Measurements from ENCODE around the gene SGIP1.
"Not testable (repeated sequence)": the region's sequence is repeated elsewhere in the genome, so short reads cannot be mapped to it uniquely, and the experiment has no call there.

Gene SGIP1

GRCh38 chr1:66553846-66554245, 19.9 kb downstream of the SGIP1 start:
- no peak for DNase-seq (ENCODE audit: low read depth in 2 of 2)

DNA sequence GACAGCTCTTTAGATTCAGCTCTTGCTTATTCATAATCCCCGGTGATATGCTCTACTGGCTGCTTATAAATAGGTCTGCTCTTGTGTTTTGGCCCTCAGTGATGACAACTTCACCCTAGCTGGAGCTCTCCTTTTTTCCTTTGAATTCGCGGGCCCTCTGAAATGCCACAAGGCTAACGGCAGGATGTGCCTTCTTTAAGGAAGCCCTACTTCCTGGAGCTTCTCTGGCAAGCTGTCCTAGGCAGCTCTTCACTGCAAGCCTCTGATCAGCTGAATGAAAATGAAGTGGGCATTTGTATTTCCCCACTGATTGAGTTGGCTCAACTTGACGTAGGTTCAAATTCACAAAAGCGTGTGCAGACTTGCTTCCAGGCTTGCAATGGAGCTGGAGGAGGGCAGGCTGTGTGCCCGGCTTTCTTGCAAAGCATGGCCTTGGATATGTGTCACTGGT, 22.2 kb downstream of the SGIP1 start:
- DNase-seq (ENCODE audit: low read depth in 2 of 2), result no peak

GRCh38 chr1:66557157-66557556, 23.2 kb downstream of the SGIP1 start:
- DNase-seq (ENCODE audit: low read depth in 2 of 2), result no peak

GRCh38 chr1:66559517-66559916, 25.6 kb downstream of the SGIP1 start:
- DNase-seq (ENCODE audit: low read depth in 2 of 2), result no peak

GRCh38 chr1:66562561-66562960, 28.6 kb downstream of the SGIP1 start:
- DNase-seq (ENCODE audit: low read depth in 2 of 2), result no peak

- DNase-seq (ENCODE audit: low read depth in 2 of 2), result no peak
These were observed 29.3 kb downstream of the SGIP1 start for GRCh38 chr1:66563094-66563800.

DNA sequence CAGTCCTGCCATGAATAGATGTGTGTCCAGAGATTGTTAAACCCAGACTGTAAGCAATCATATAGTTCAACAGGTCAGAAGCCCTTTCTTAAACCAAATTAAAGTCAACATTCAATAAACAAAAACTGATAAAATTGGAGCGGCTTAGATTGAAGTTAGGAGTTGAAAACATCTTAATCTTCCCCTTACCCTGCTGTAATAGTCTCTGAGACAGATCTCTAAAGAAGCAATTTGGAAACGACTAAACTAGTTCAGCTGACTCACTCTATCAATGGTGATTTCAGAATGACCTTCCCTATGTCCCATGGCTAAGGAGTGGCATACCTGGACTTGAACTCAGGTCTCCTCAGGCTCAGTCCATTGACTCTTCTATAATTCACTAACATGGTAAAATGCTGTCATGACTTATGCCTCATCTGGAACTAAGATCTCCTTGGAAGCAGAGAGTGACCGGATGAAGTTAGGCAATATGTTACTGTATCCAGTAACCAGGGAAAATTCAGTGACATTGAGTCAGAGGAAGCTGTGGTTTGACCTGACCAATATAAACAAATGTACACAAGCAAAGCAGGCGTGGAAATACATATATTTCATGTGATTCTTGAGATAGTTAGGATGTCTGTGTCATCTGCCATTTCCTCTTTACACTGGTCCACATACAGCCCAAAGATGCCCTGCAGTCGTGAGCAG, 30.1 kb downstream of the SGIP1 start:
- DNase-seq (ENCODE audit: low read depth in 2 of 2), result no peak

DNA sequence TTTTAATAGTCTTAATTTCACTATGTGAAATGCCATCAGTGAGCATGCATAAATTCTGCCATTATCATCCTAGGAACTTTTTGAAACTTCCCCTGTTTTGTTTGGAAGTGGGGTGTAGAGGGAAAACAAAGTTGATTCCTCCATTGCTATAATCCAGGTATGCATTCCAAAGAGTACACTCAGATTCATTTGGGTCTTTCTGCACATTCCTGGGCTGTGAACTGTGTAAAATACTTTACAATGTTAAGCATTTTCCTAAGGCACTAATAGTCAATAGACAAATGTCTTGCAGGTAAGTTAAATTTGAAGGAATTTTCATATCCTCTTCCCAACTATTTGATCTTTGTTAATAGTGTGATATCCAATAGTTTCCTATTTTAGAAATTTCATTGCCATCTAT, 36.2 kb downstream of the SGIP1 start:
- DNase-seq (ENCODE audit: low read depth in 2 of 2), result no peak

- DNase-seq (ENCODE audit: low read depth in 2 of 2), result no peak
These were observed 37.8 kb downstream of the SGIP1 start for GRCh38 chr1:66571789-66572188.

DNA sequence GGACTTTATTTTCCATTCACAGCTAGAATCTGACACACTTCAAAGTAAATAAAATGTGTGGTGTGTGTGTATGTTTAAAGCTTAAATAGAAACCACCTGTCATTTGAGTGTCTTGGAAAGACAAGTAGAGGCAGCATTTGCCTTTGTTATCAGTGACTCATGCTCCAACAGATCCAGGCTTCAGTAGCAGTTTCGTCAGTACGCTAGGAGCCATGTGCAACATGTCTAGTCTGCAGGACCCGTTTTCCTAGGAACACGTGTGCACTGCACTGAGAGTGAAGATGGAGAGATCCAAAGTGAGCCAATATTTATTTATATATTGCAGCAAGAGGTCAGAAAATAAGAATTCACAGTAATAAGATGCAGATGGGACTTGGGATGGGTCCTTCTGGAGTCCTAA, 41.8 kb downstream of the SGIP1 start:
- DNase-seq (ENCODE audit: low read depth in 2 of 2), result no peak

DNA sequence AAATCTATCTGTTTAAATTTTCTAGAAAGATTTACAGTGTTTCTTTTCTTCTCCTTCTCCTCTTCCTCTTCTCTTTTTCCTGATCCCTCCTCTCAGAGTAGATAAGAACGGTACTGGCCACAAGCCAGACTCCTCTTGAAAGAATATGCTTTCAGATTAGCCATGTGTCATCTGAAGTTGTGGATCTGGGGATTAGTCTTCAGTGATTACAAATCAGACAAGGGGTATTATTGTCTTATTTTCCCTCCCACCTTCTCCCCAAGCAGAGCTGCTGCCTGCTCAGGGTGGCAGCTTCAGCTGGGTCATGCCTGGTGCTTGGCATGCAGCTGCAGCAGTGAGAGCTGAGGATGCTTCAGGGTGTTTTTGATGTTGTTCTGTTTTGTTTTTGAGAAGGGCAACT, 42.7 kb downstream of the SGIP1 start:
- no peak for DNase-seq (ENCODE audit: low read depth in 2 of 2)

DNA sequence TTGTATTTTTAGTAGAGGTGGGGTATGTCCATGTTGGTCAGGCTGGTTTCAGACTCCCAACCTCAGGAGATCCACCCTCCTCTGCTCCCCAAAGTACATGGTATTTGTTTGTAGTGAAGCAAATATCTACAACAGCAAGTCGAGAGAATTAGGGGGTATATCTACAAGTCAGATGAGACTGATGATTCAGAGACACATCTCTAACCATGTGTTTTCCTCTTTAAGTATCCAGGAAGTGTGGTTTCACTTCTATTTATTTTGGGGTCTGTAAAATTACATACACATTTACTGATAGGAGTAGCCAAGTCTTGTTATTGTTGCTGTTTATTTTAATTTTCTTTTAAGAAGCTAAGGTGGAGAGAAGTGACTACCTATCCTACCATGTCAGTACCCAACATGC, 44.9 kb downstream of the SGIP1 start:
- no peak for DNase-seq (ENCODE audit: low read depth in 2 of 2)

- DNase-seq (ENCODE audit: low read depth in 2 of 2), result no peak
These were observed 46.1 kb downstream of the SGIP1 start for GRCh38 chr1:66580081-66580480.

- DNase-seq (ENCODE audit: low read depth in 2 of 2), result no peak
These were observed 49.1 kb downstream of the SGIP1 start for GRCh38 chr1:66583021-66583420.

- DNase-seq (ENCODE audit: low read depth in 2 of 2), result no peak
These were observed 51.0 kb downstream of the SGIP1 start for GRCh38 chr1:66585002-66585401.

GRCh38 chr1:66589326-66589725, 55.4 kb downstream of the SGIP1 start:
- DNase-seq (ENCODE audit: low read depth in 2 of 2), result no peak

- not testable (repeated sequence) for DNase-seq (ENCODE audit: low read depth in 2 of 2)
These were observed 58.2 kb downstream of the SGIP1 start for GRCh38 chr1:66592106-66592507.

DNA sequence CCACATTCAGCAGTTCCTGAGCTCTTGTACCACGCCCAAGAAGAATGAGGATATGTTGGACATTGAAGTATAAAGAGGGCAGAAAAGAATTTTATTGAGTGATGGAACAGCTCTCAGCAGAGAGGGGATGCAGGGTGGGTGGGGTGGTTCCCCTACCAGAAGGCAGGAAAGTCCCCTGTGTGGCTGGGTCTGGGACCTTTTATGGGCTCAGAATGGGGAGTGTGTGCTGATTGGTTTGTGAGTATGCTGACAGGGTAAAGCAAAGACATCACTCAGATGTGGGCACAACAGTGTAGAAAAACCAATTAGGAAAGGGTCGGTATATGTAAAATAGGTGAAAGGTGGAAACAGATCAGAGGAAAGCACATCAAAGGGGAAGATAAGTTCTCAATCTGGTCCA, 62.2 kb downstream of the SGIP1 start:
- DNase-seq (ENCODE audit: low read depth in 2 of 2), result no peak

GRCh38 chr1:66597500-66597899, 63.5 kb downstream of the SGIP1 start:
- DNase-seq (ENCODE audit: low read depth in 2 of 2), result no peak

DNA sequence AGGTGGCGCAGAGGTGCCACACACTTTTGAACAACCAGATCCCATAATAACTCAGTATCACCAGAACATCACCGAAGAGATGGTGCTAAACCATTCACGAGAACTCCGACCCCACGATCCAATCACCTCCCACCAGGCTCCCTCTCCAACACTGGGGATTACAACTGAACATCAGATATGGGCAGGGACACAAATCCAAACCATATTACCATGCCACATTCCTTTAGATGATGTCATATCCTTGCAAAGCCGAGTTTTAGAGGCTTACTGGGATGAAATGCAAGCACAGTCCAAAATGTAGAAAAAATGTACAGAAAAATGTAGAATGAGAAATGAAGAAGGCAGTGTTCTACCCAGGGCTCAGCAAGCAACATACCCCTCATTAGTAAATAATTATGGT, 64.7 kb downstream of the SGIP1 start:
- DNase-seq (ENCODE audit: low read depth in 2 of 2), result no peak

- DNase-seq (ENCODE audit: low read depth in 2 of 2), result no peak
These were observed 65.4 kb downstream of the SGIP1 start for GRCh38 chr1:66599346-66599745.

DNA sequence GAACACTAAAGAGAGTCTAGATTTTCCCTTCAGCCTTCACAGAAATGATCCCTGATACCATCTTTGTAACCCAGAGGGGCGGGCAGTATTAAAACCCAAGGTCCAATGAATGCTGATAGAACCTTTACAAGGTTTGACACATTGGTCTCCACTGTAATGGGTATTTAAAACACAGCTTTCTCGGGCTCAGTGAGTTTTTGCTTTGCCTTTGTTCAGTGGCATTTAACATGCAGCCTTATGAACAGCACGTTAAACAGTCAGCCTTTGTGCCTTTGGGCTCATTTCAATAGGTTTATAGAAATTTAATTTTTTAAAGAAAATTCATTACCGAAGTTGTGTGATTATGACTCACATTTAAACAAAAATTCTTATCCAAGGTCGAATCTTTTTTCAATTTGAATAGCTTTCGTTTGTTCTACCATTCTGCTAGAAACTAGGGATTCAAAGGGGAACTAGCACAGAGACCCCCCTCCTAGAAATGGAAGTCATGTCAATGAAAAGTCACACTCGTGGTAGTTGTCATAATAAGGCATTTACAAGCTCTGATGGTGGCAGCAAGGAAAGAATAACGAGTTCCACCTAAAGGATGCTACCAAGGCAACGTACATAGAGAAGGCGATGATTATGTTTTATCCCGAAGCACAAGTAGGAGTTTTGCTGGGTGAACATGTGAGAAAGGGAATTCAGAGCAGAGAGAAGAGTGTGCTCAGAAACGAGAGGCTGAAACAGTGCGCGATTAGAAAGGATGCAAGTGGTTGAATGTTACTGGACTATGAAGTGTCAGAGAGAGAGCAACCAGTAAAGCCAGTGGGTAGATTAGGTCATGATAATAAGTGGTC, 66.2 kb downstream of the SGIP1 start:
- no peak for DNase-seq (ENCODE audit: low read depth in 2 of 2)
